ENCODE measurements around the gene LARGE2. TPM values are rescaled to one million over a fixed set of nuclear protein-coding genes. Genes with fewer than 3 reads are reported as not detected.

The LARGE2 gene
- total and polyA plus RNA-seq, 9 of the 15 experiments (the other 6 are each of a cell fraction or from before 2014, with no cell fraction given), result 0.56 to 14.1 (median 6.6) TPM

- Histone ChIP-seq H2AFZ (ENCODE audit: low read depth, low read length) (no peak overlapping the region), H4K20me1 (replicated peaks; ENCODE audit: control insufficient read depth, insufficient read depth, low read length) (no peaks in the 10 kb centered on the region), H3K27ac (ENCODE audit: extremely low read depth, low read depth, low read length) (no peak overlapping the region), H3K4me2 (ENCODE audit: insufficient read depth, low read length) (no peak overlapping the region), H3K9me1 (ENCODE audit: control insufficient read depth, insufficient read depth, low read length) (no peaks in the 10 kb centered on the region), H3K36me3 (ENCODE audit: control insufficient read depth, insufficient read depth, low read length) (peaks cover 21% of the 10 kb centered on the region; the same call in 2 of the 3 replicates), H3K27me3 (ENCODE audit: control insufficient read depth in 2 of 2, insufficient read depth in 2 of 2, low read length in 2 of 2) (no peaks in the 10 kb centered on the region), H3K4me3 (no peak overlapping the region), H3K79me2 (ENCODE audit: control insufficient read depth, insufficient read depth, low read length) (no peaks in the 10 kb centered on the region), H3K9me3 (replicated peaks; ENCODE audit: control insufficient read depth, insufficient read depth, low read depth, low read length) (no peaks in the 10 kb centered on the region), H3K9ac (ENCODE audit: insufficient read depth in 1 of 2, low read depth in 2 of 2, low read length in 2 of 2) (no peak overlapping the region), H3K4me1 (replicated peaks in 1 of 2; ENCODE audit: control insufficient read depth in 2 of 2, insufficient read depth in 2 of 2, low read length in 2 of 2) (peaks cover 0 to 8% of the 10 kb centered on the region in 2 experiments; a peak in 3 of 5 replicates)
- no peak for ATAC-seq
- no TSS peak for BruUV-seq (replicated peaks)
- ChIA-PET CTCF (ENCODE audit: low intra/inter-chr PET ratio) (no interaction called here), POLR2A (interaction anchor here (1.1 to 1.7 kb wide), 3 partner anchors 13 to 64 kb away, joined by 3 to 5 read pairs (median 4); partner anchors contain the start of gene LARGE2)
- intact Hi-C loops (cut with micrococcal nuclease), result loop anchor here (10.0 kb wide), 1 partner anchor 68 kb away; no protein-coding TSS in a partner anchor
- TF ChIP-seq EGR1 (conservative IDR thresholded peaks at IDR 0.05), result no peak
- TF ChIP-seq NCOR1 (IDR thresholded peaks at IDR 0.05), result no peak
- no peak for TF ChIP-seq ZC3H4 (CRISPR knock-in tag; IDR thresholded peaks at IDR 0.05; ENCODE audit: borderline replicate concordance)
- no peak for TF ChIP-seq NFATC3 (IDR thresholded peaks at IDR 0.05)
- TF ChIP-seq HOMEZ (CRISPR knock-in tag; IDR thresholded peaks at IDR 0.05), result no peak
- no peak for TF ChIP-seq BMI1 (IDR thresholded peaks at IDR 0.05; ENCODE audit: low read length)
- no peak for TF ChIP-seq RFX7 (CRISPR knock-in tag; IDR thresholded peaks at IDR 0.05)
- no peak for TF ChIP-seq RFX5 (IDR thresholded peaks at IDR 0.05; ENCODE audit: low read depth, low read length)
- in situ Hi-C loops (cut with MboI), result no loop called here
- no peak for FAIRE-seq
- no peak for DNase-seq (ENCODE audit: extremely low read depth in 1 of 4, low spot score in 3 of 4)
- WGBS (ENCODE audit: insufficient coverage, low coverage, missing lambda C conversion rate), result 78% methylated on average over 4 of the region's 4 CpGs
Observed at GRCh38 chr11:45942381-45942780, 19.9 kb downstream of the LARGE2 start.

All from K562 (cell line).